ENCODE results near the gene HNRNPCL1.

Gene HNRNPCL1

GRCh38 chr1:12810691-12811408, 37.7 kb downstream of the HNRNPCL1 start:
- in situ Hi-C loops (cut with MboI; ENCODE audit: low pct_unique_long_range_greater_than_20kb, low sequenced_read_pairs, unreplicated experiment): no loop called here
- no peak for DNase-seq (ENCODE audit: low spot score)
- TF ChIP-seq CTCF (IDR thresholded peaks at IDR 0.05; ENCODE audit: extremely low read depth, insufficient read depth, missing control alignments): no peak

GRCh38 chr1:12809933-12810332, 38.6 kb downstream of the HNRNPCL1 start:
- DNase-seq (ENCODE audit: low spot score): no peak
- in situ Hi-C loops (cut with MboI; ENCODE audit: low pct_unique_long_range_greater_than_20kb, low sequenced_read_pairs, unreplicated experiment): no loop called here
- TF ChIP-seq CTCF (IDR thresholded peaks at IDR 0.05; ENCODE audit: extremely low read depth, insufficient read depth, missing control alignments): no peak

GRCh38 chr1:12799730-12800129, 48.8 kb downstream of the HNRNPCL1 start:
- TF ChIP-seq CTCF (IDR thresholded peaks at IDR 0.05; ENCODE audit: extremely low read depth, insufficient read depth, missing control alignments): no peak
- in situ Hi-C loops (cut with MboI; ENCODE audit: low pct_unique_long_range_greater_than_20kb, low sequenced_read_pairs, unreplicated experiment): no loop called here
- DNase-seq (ENCODE audit: low spot score): no peak

- TF ChIP-seq CTCF (IDR thresholded peaks at IDR 0.05; ENCODE audit: extremely low read depth, insufficient read depth, missing control alignments): no peak
Measured at GRCh38 chr1:12798911-12799310, 49.6 kb downstream of the HNRNPCL1 start.

More at GRCh38 chr1:12798911-12799310, 49.6 kb downstream of the HNRNPCL1 start:
- in situ Hi-C loops (cut with MboI; ENCODE audit: low pct_unique_long_range_greater_than_20kb, low sequenced_read_pairs, unreplicated experiment): no loop called here
- DNase-seq (ENCODE audit: low spot score): no peak
